Measurements from ENCODE around the gene CBX6.

Gene CBX6

DNA sequence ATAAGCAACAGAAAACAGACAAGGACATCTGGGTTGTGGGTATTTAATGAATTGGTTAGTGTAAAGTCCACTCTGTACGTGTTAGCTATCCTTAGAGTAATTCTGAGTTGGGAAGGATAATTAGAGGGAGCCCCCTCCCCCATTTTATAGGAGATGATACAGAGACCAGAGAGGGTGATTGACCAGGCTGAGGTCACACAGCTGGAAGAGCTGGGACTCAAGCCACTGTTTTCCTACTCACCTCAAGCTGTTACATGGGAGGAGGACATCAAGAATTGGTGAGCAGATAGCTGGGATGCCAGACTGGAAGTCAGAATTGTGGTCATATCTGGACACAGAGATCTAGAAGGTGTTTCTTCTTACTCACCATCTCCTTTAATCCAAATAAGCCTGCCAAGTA, 19.5 kb downstream of the CBX6 start:
- CTCF ChIA-PET, result interaction anchor here (1.0 to 2.8 kb wide), 6 partner anchors 9 to 269 kb away, joined by 4 to 11 read pairs (median 6); partner anchors contain the start of gene NPTXR

GRCh38 chr22:38850941-38851849, 20.8 kb downstream of the CBX6 start:
- no peak for DNase-seq
- Histone ChIP-seq H3K27ac (ENCODE audit: insufficient read depth in 1 of 2, low read depth in 1 of 2, low read length in 2 of 2, poor library complexity in 1 of 2, severe bottlenecking in 2 of 2) (no peak overlapping the region), H3K4me3 (ENCODE audit: control insufficient read depth in 1 of 7, extremely low read depth in 1 of 7, insufficient read depth in 4 of 7, low read depth in 2 of 7, low read length in 6 of 7) (no peak overlapping the region), H3K4me1 (ENCODE audit: control extremely low read depth in 1 of 4, control insufficient read depth in 4 of 4, insufficient read depth in 4 of 4, low read length in 3 of 4) (no peaks in the 10 kb centered on the region), H3K9me3 (ENCODE audit: control extremely low read depth in 1 of 5, control insufficient read depth in 4 of 5, insufficient read depth in 2 of 5, low read depth in 1 of 5, low read length in 4 of 5) (no peaks in the 10 kb centered on the region), H3K36me3 (ENCODE audit: control insufficient read depth in 4 of 4, insufficient read depth in 4 of 4, low read length in 3 of 4) (no peaks in the 10 kb centered on the region), H3K27me3 (replicated peaks in 2 of 5; ENCODE audit: control insufficient read depth in 4 of 5, insufficient read depth in 5 of 5, low read length in 4 of 5) (peaks cover 0 to 5% (median 2%) of the 10 kb centered on the region in 5 experiments)
- ChIA-PET POLR2A (no interaction called here), CTCF (interaction anchor here (0.6 to 2.0 kb wide), 7 partner anchors 8 to 126 kb away, joined by 3 to 10 read pairs (median 3); partner anchors contain the start of gene NPTXR)
- WGBS (ENCODE audit: insufficient coverage), result 79% methylated on average over 14 of the region's 15 CpGs

More for the DNA sequence above, 19.5 kb downstream of the CBX6 start:
- peaks cover 0 to 5% (median 2%) of the 10 kb centered on the region in 5 experiments for H3K27me3 ChIP-seq (replicated peaks in 2 of 5; ENCODE audit: control insufficient read depth in 4 of 5, insufficient read depth in 5 of 5, low read length in 4 of 5)
- no peaks in the 10 kb centered on the region for H3K9me3 ChIP-seq (ENCODE audit: control extremely low read depth in 1 of 5, control insufficient read depth in 4 of 5, insufficient read depth in 2 of 5, low read depth in 1 of 5, low read length in 4 of 5)
- DNase-seq, result no peak
- H3K4me3 ChIP-seq (ENCODE audit: control insufficient read depth in 1 of 7, extremely low read depth in 1 of 7, insufficient read depth in 4 of 7, low read depth in 2 of 7, low read length in 6 of 7), result no peak overlapping the region
- H3K36me3 ChIP-seq (ENCODE audit: control insufficient read depth in 4 of 4, insufficient read depth in 4 of 4, low read length in 3 of 4), result no peaks in the 10 kb centered on the region
- H3K27ac ChIP-seq (ENCODE audit: insufficient read depth in 1 of 2, low read depth in 1 of 2, low read length in 2 of 2, poor library complexity in 1 of 2, severe bottlenecking in 2 of 2), result no peak overlapping the region
- H3K4me1 ChIP-seq (ENCODE audit: control extremely low read depth in 1 of 4, control insufficient read depth in 4 of 4, insufficient read depth in 4 of 4, low read length in 3 of 4), result no peaks in the 10 kb centered on the region
- POLR2A ChIA-PET, result no interaction called here
- WGBS (ENCODE audit: insufficient coverage), result no CpG with 5 or more reads among the region's 1 CpG

GRCh38 chr22:38850399-38850798, 21.6 kb downstream of the CBX6 start:
- no peak for DNase-seq
- 92% methylated on average over 2 of the region's 2 CpGs for WGBS (ENCODE audit: insufficient coverage)
- H3K4me1 ChIP-seq (ENCODE audit: control extremely low read depth in 1 of 4, control insufficient read depth in 4 of 4, insufficient read depth in 4 of 4, low read length in 3 of 4), result no peaks in the 10 kb centered on the region
- no peaks in the 10 kb centered on the region for H3K36me3 ChIP-seq (ENCODE audit: control insufficient read depth in 4 of 4, insufficient read depth in 4 of 4, low read length in 3 of 4)
- POLR2A ChIA-PET, result no interaction called here
- no peak overlapping the region for H3K4me3 ChIP-seq (ENCODE audit: control insufficient read depth in 1 of 7, extremely low read depth in 1 of 7, insufficient read depth in 4 of 7, low read depth in 2 of 7, low read length in 6 of 7)
- H3K27me3 ChIP-seq (replicated peaks in 2 of 5; ENCODE audit: control insufficient read depth in 4 of 5, insufficient read depth in 5 of 5, low read length in 4 of 5), result peaks cover 0 to 9% (median 5%) of the 10 kb centered on the region in 5 experiments
- H3K27ac ChIP-seq (ENCODE audit: insufficient read depth in 1 of 2, low read depth in 1 of 2, low read length in 2 of 2, poor library complexity in 1 of 2, severe bottlenecking in 2 of 2), result no peak overlapping the region
- H3K9me3 ChIP-seq (ENCODE audit: control extremely low read depth in 1 of 5, control insufficient read depth in 4 of 5, insufficient read depth in 2 of 5, low read depth in 1 of 5, low read length in 4 of 5), result no peaks in the 10 kb centered on the region
- CTCF ChIA-PET, result interaction anchor here (0.6 to 2.0 kb wide), 6 partner anchors 11 to 126 kb away, joined by 3 to 10 read pairs (median 3); no protein-coding TSS in a partner anchor

DNA sequence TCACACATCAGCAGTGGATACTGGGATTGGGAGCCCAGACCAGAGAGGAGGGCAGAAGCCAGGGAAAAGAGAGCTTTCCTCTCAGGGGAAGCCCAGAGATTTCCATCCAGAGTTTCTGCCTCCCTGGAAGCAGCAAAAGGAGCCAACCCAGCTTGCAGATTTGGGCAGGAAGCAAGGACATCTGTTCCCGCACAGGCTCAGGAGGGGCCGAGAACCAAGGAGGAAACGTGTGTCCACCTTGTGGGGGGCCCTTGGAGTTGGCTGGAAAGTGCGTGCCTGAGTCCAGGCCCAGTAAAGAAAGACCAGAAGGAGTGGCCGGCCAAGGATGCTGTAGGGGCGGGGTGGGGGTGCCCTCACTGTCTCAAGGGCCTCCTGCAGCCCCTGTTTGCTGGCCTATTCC, 22.2 kb downstream of the CBX6 start:
- no peaks in the 10 kb centered on the region for H3K9me3 ChIP-seq (ENCODE audit: control extremely low read depth in 1 of 5, control insufficient read depth in 4 of 5, insufficient read depth in 2 of 5, low read depth in 1 of 5, low read length in 4 of 5)
- CTCF ChIA-PET, result interaction anchor here (1.4 kb wide), 1 partner anchor 81 kb away, joined by 3 read pairs; no protein-coding TSS in a partner anchor
- POLR2A ChIA-PET, result no interaction called here
- no peaks in the 10 kb centered on the region for H3K4me1 ChIP-seq (ENCODE audit: control extremely low read depth in 1 of 4, control insufficient read depth in 4 of 4, insufficient read depth in 4 of 4, low read length in 3 of 4)
- H3K36me3 ChIP-seq (ENCODE audit: control insufficient read depth in 4 of 4, insufficient read depth in 4 of 4, low read length in 3 of 4), result no peaks in the 10 kb centered on the region
- peaks cover 0 to 15% (median 11%) of the 10 kb centered on the region in 5 experiments for H3K27me3 ChIP-seq (replicated peaks in 2 of 5; ENCODE audit: control insufficient read depth in 4 of 5, insufficient read depth in 5 of 5, low read length in 4 of 5)
- no peak overlapping the region for H3K4me3 ChIP-seq (ENCODE audit: control insufficient read depth in 1 of 7, extremely low read depth in 1 of 7, insufficient read depth in 4 of 7, low read depth in 2 of 7, low read length in 6 of 7)
- no peak for DNase-seq
- WGBS (ENCODE audit: insufficient coverage), result 84% methylated on average over 6 of the region's 6 CpGs
- no peak overlapping the region for H3K27ac ChIP-seq (ENCODE audit: insufficient read depth in 1 of 2, low read depth in 1 of 2, low read length in 2 of 2, poor library complexity in 1 of 2, severe bottlenecking in 2 of 2)

GRCh38 chr22:38846412-38846811, 25.6 kb downstream of the CBX6 start:
- ChIA-PET POLR2A (no interaction called here), CTCF (interaction anchor here (1.7 kb wide), 1 partner anchor 11 kb away, joined by 6 read pairs; no protein-coding TSS in a partner anchor)
- H3K27me3 ChIP-seq (replicated peaks in 2 of 5; ENCODE audit: control insufficient read depth in 4 of 5, insufficient read depth in 5 of 5, low read length in 4 of 5), result peaks cover 0 to 37% (median 35%) of the 10 kb centered on the region in 5 experiments
- peaks cover 0 to 15% (median 9%) of the 10 kb centered on the region in 4 experiments for H3K4me1 ChIP-seq (ENCODE audit: control extremely low read depth in 1 of 4, control insufficient read depth in 4 of 4, insufficient read depth in 4 of 4, low read length in 3 of 4)
- H3K9me3 ChIP-seq (ENCODE audit: control extremely low read depth in 1 of 5, control insufficient read depth in 4 of 5, insufficient read depth in 2 of 5, low read depth in 1 of 5, low read length in 4 of 5), result no peaks in the 10 kb centered on the region
- H3K27ac ChIP-seq (ENCODE audit: insufficient read depth in 1 of 2, low read depth in 1 of 2, low read length in 2 of 2, poor library complexity in 1 of 2, severe bottlenecking in 2 of 2), result no peak overlapping the region
- H3K4me3 ChIP-seq (ENCODE audit: control insufficient read depth in 1 of 7, extremely low read depth in 1 of 7, insufficient read depth in 4 of 7, low read depth in 2 of 7, low read length in 6 of 7), result no peak overlapping the region
- no peaks in the 10 kb centered on the region for H3K36me3 ChIP-seq (ENCODE audit: control insufficient read depth in 4 of 4, insufficient read depth in 4 of 4, low read length in 3 of 4)
- DNase-seq, result no peak
- WGBS (ENCODE audit: insufficient coverage), result no CpG with 5 or more reads among the region's 1 CpG

DNA sequence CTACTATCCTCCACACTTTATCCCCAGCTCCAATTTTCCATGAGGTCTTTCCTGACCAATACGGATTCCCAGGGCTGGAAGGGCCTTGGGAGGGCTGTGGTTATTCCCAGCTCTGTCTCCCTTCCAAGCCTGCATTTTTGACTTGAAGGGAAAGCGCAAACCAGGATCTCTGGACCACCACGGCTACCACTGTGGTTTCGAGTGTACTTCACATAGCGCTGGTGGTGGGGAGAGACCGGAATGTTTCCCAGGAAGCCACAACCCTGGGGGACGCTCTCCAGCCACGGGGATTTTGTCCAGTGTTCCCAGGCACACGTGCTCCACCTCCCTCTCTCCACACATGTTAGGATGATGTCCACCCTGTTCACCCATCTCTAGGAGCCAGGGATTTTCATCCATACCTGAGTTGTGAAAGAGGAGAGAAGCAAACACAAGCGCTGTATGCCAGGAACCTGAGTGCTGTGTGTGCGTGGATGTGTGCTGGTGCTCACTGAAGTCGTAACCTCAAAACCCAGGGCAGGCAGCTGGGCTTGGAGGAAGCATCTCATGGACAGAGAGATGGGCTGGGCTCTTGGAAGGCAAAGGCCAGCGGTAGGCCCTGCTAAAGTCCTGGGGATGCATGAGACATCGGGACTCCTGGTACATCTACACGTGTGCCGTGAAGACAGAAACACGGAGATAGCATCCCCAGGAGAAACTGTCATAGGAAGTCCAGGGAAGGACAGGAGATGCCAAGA, 26.8 kb downstream of the CBX6 start:
- ChIA-PET POLR2A (no interaction called here), CTCF (interaction anchor here (1.7 to 2.8 kb wide), 3 partner anchors 13 to 76 kb away, joined by 6 to 10 read pairs (median 9); no protein-coding TSS in a partner anchor)
- no peaks in the 10 kb centered on the region for H3K36me3 ChIP-seq (ENCODE audit: control insufficient read depth in 4 of 4, insufficient read depth in 4 of 4, low read length in 3 of 4)
- H3K27me3 ChIP-seq (replicated peaks in 2 of 5; ENCODE audit: control insufficient read depth in 4 of 5, insufficient read depth in 5 of 5, low read length in 4 of 5), result peaks cover 0 to 41% (median 37%) of the 10 kb centered on the region in 5 experiments
- H3K27ac ChIP-seq (ENCODE audit: insufficient read depth in 1 of 2, low read depth in 1 of 2, low read length in 2 of 2, poor library complexity in 1 of 2, severe bottlenecking in 2 of 2), result no peak overlapping the region
- H3K4me1 ChIP-seq (ENCODE audit: control extremely low read depth in 1 of 4, control insufficient read depth in 4 of 4, insufficient read depth in 4 of 4, low read length in 3 of 4), result peaks cover 0 to 18% (median 14%) of the 10 kb centered on the region in 4 experiments
- no peak overlapping the region for H3K4me3 ChIP-seq (ENCODE audit: control insufficient read depth in 1 of 7, extremely low read depth in 1 of 7, insufficient read depth in 4 of 7, low read depth in 2 of 7, low read length in 6 of 7)
- no peak for DNase-seq
- H3K9me3 ChIP-seq (ENCODE audit: control extremely low read depth in 1 of 5, control insufficient read depth in 4 of 5, insufficient read depth in 2 of 5, low read depth in 1 of 5, low read length in 4 of 5), result no peaks in the 10 kb centered on the region
- WGBS (ENCODE audit: insufficient coverage), result 89% methylated on average over 13 of the region's 17 CpGs

Data from common myeloid progenitor, CD34-positive (primary cell).